Cardiac muscle cell (in vitro differentiated cells and primary cell): ENCODE data around the gene SFXN2. TPM values are rescaled to one million over a fixed set of nuclear protein-coding genes. Genes with fewer than 3 reads are reported as not detected.
"Not testable (repeated sequence)": the region's sequence is repeated elsewhere in the genome, so short reads cannot be mapped to it uniquely, and the experiment has no call there.

Experiments
- DNase-seq, 2 donors: peaks; one replicate each; pipeline versions ENCODE4 v3.0.0 to v3.0.0-alpha.2; 2010 to 2017; ENCODE audit warnings: low read depth in 1 of 2, low spot score in 1 of 2
- H3K27ac ChIP-seq: fragments of 200-600 bp; sonication (generic); 2 replicates; pipeline ENCODE4 v1.5.1; 2016
- H3K27me3 ChIP-seq: fragments of 200-600 bp; sonication (generic); 2 replicates; pipeline ENCODE4 v1.6.0; 2016; ENCODE audit warnings: control low read depth
- H3K36me3 ChIP-seq: fragments of 200-600 bp; sonication (generic); 2 replicates; pipeline ENCODE4 v1.5.1; 2016; ENCODE audit warnings: control low read depth
- H3K4me1 ChIP-seq: fragments of 200-600 bp; sonication (generic); 2 replicates; pipeline ENCODE4 v1.8.1; 2017; ENCODE audit warnings: low read depth, mild to moderate bottlenecking, mixed run types
- H3K4me3 ChIP-seq: fragments of 200-600 bp; sonication (generic); 2 replicates; pipeline ENCODE4 v1.5.1; 2016; ENCODE audit warnings: mild to moderate bottlenecking
- H3K9me3 ChIP-seq: fragments of 200-600 bp; sonication (generic); 2 replicates; pipeline ENCODE4 v1.5.1; 2017; ENCODE audit warnings: low read depth, mild to moderate bottlenecking, control low read depth
- CTCF ChIP-seq: IDR thresholded peaks from 2 replicates; pipeline ENCODE4 v1.5.1; 2012; ENCODE audit warnings: low read depth, mild to moderate bottlenecking, low read length
- polyA plus RNA-seq: library from polyadenylated mRNA; unstranded; fragments of >200 nt; fragmentation: Nextera tagmentation; extraction: Ambion mirVana; gene quantifications from 2 replicates; pipeline ENCODE4 v1.2.1, GENCODE V29; 2016
- total RNA-seq: library from RNA; depleted of rRNA; stranded (reverse); fragments of >200 nt; gene quantifications from 2 replicates; pipeline ENCODE4 v1.2.3, GENCODE V29; 2016

Gene SFXN2
- total and polyA plus RNA-seq, 2 experiments from 2014 or later, result 14.2 to 18.6 TPM

GRCh38 chr10:102753718-102754117 is 39.3 kb downstream of the SFXN2 start:
- Histone ChIP-seq H3K27ac (no peak overlapping the region), H3K4me1 (peaks cover 7% of the 10 kb centered on the region), H3K27me3 (no peaks in the 10 kb centered on the region), H3K36me3 (no peaks in the 10 kb centered on the region), H3K9me3 (no peaks in the 10 kb centered on the region), H3K4me3 (no peak overlapping the region)
- no peak for TF ChIP-seq CTCF
- DNase-seq, result no peak

- TF ChIP-seq CTCF, result no peak
- H3K4me3 ChIP-seq, result no peak overlapping the region
- peaks cover 13% of the 10 kb centered on the region for H3K4me1 ChIP-seq
- H3K27me3 ChIP-seq, result no peaks in the 10 kb centered on the region
- H3K36me3 ChIP-seq, result no peaks in the 10 kb centered on the region
- no peak for DNase-seq
- no peaks in the 10 kb centered on the region for H3K9me3 ChIP-seq
- H3K27ac ChIP-seq, result no peak overlapping the region
Observed at GRCh38 chr10:102757323-102757722, 42.9 kb downstream of the SFXN2 start.

- Histone ChIP-seq H3K27ac (peak overlapping the region; percentile 82), H3K4me1 (peaks cover 16% of the 10 kb centered on the region), H3K4me3 (no peak overlapping the region), H3K9me3 (no peaks in the 10 kb centered on the region), H3K27me3 (no peaks in the 10 kb centered on the region), H3K36me3 (no peaks in the 10 kb centered on the region)
- peak in 1 of 2 donors; percentile 67 for DNase-seq
- no peak for TF ChIP-seq CTCF
Observed at GRCh38 chr10:102758240-102758932, 44.0 kb downstream of the SFXN2 start.

- not testable (repeated sequence) for DNase-seq
Observed at GRCh38 chr10:102758933-102759262, 44.5 kb downstream of the SFXN2 start.

GRCh38 chr10:102759497-102760210 is 45.2 kb downstream of the SFXN2 start:
- peaks cover 17% of the 10 kb centered on the region for H3K4me1 ChIP-seq
- no peak for DNase-seq

More at GRCh38 chr10:102758933-102759262, 44.5 kb downstream of the SFXN2 start:
- H3K9me3 ChIP-seq, H3K4me3 ChIP-seq, H3K36me3 ChIP-seq, H3K27me3 ChIP-seq: not testable (repeated sequence)
- H3K27ac ChIP-seq, result peak overlapping the region; percentile 82
- peaks cover 17% of the 10 kb centered on the region for H3K4me1 ChIP-seq

More at GRCh38 chr10:102759497-102760210, 45.2 kb downstream of the SFXN2 start:
- Histone ChIP-seq H3K36me3 (no peaks in the 10 kb centered on the region), H3K4me3 (no peak overlapping the region), H3K27me3 (no peaks in the 10 kb centered on the region), H3K27ac (peak overlapping the region; percentile 82), H3K9me3 (no peaks in the 10 kb centered on the region)
- no peak for TF ChIP-seq CTCF
